Thoracic aorta (tissue), 2 donors: ENCODE results near the gene IFNL2. TPM values are rescaled to one million over a fixed set of nuclear protein-coding genes. Genes with fewer than 3 reads are reported as not detected.
"Not testable (repeated sequence)": the region's sequence is repeated elsewhere in the genome, so short reads cannot be mapped to it uniquely, and the experiment has no call there.

Source experiments
- ATAC-seq: fragments of 150-250 bp; one replicate; pipeline ENCODE4 v1.8.0; 2017; ENCODE audit warnings: low read depth; ENCODE audit not compliant: insufficient number of reproducible peaks, low FRiP score
- DNase-seq: peaks from one replicate; pipeline ENCODE4 v3.0.0-alpha.2; 2020; ENCODE audit warnings: low spot score
- H3K27ac ChIP-seq, 2 donors: fragments of 200-600 bp; sonication (generic); 1 replicate in 1 of 2; 2 replicates in 1 of 2; pipeline ENCODE4 v1.5.1; 2016; ENCODE audit warnings: mild to moderate bottlenecking in 2 of 2, moderate library complexity in 2 of 2
- H3K27me3 ChIP-seq: fragments of 200-600 bp; sonication (generic); replicated peaks from 2 replicates; pipeline ENCODE4 v1.6.0; 2016; ENCODE audit warnings: mild to moderate bottlenecking; ENCODE audit not compliant: insufficient read depth
- H3K36me3 ChIP-seq: fragments of 200-600 bp; sonication (generic); one replicate; pipeline ENCODE4 v1.5.1; 2016
- H3K4me1 ChIP-seq, 2 donors: fragments of 200-600 bp; sonication (generic); 1 replicate in 1 of 2; 2 replicates in 1 of 2; pipeline versions ENCODE4 v1.5.1 to v1.6.0; 2016; ENCODE audit warnings: low read depth in 2 of 2, mild to moderate bottlenecking in 1 of 2; ENCODE audit not compliant: control insufficient read depth in 1 of 2
- H3K4me3 ChIP-seq: fragments of 200-600 bp; sonication (generic); 2 replicates; pipeline ENCODE4 v1.5.1; 2016; ENCODE audit warnings: mild to moderate bottlenecking
- H3K9me3 ChIP-seq: fragments of 200-600 bp; sonication (generic); 2 replicates; pipeline ENCODE4 v1.5.1; 2016
- total RNA-seq, 2 donors: library from RNA; depleted of rRNA; stranded (reverse); fragments of >200 nt; gene quantifications; one replicate each; pipeline versions ENCODE4 v1.1.0 to v1.2.3, GENCODE V29; 2016
- TF ChIP-seq, protein P1 (sequence below): fragments of 200-600 bp; sonication (generic); IDR thresholded peaks from one replicate; pipeline ENCODE4 v1.5.1; 2019; ENCODE audit warnings: antibody characterized with exemption

The IFNL2 gene
- total RNA-seq, 2 donors from 2014 or later, result not detected

DNA sequence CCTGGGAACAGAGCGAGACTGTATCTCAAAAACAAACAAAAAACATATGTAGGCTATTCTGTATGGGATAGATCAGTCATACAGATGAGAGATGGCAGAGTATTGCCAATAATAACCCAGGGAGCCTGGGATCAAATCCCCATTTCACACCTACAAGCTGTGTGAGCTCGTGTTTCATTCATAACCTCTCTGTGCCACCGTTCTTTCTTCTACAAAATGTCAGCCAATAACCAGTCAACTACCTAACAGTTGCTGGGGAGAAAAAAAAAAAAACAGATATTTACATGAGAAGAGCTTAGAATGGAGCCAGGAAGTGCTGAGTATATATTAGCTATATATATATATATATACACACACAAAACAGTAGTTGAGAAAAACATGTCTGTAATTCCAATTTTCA, 6.5 kb upstream of the IFNL2 start:
- no peaks in the 10 kb centered on the region for H3K9me3 ChIP-seq
- H3K4me3 ChIP-seq, result no peak overlapping the region
- H3K27ac ChIP-seq, result no peak overlapping the region
- H3K4me1 ChIP-seq, result no peaks in the 10 kb centered on the region
- no peaks in the 10 kb centered on the region for H3K36me3 ChIP-seq
- no peaks in the 10 kb centered on the region for H3K27me3 ChIP-seq
- no peak for ATAC-seq
- no peak for DNase-seq
- TF ChIP-seq, protein P1, sequence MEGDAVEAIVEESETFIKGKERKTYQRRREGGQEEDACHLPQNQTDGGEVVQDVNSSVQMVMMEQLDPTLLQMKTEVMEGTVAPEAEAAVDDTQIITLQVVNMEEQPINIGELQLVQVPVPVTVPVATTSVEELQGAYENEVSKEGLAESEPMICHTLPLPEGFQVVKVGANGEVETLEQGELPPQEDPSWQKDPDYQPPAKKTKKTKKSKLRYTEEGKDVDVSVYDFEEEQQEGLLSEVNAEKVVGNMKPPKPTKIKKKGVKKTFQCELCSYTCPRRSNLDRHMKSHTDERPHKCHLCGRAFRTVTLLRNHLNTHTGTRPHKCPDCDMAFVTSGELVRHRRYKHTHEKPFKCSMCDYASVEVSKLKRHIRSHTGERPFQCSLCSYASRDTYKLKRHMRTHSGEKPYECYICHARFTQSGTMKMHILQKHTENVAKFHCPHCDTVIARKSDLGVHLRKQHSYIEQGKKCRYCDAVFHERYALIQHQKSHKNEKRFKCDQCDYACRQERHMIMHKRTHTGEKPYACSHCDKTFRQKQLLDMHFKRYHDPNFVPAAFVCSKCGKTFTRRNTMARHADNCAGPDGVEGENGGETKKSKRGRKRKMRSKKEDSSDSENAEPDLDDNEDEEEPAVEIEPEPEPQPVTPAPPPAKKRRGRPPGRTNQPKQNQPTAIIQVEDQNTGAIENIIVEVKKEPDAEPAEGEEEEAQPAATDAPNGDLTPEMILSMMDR, result no peak

DNA sequence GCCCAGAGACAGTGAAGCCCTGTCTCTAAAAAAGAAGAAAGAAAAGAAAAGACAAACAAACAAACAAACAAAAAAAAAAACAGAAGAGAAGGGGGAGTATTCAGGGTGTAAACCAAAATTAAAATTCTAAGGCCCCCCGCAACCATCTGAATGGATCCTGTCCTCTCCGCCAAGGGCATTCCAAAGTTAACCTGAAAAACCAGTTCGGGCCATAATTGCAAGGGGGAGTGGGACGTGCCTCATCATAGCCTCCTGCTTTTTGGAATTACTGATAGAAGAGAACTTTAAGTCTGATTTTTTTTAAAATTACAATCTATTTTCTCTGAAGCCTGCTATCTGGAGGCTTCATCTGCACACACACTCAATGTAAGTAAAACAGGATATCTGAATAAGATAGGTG, 5.7 kb upstream of the IFNL2 start:
- H3K4me3 ChIP-seq, result no peak overlapping the region
- TF ChIP-seq, protein P1, result no peak
- no peaks in the 10 kb centered on the region for H3K9me3 ChIP-seq
- ATAC-seq, result no peak
- no peaks in the 10 kb centered on the region for H3K36me3 ChIP-seq
- no peak for DNase-seq
- H3K4me1 ChIP-seq, result no peaks in the 10 kb centered on the region
- H3K27me3 ChIP-seq, result no peaks in the 10 kb centered on the region
- H3K27ac ChIP-seq, result no peak overlapping the region

DNA sequence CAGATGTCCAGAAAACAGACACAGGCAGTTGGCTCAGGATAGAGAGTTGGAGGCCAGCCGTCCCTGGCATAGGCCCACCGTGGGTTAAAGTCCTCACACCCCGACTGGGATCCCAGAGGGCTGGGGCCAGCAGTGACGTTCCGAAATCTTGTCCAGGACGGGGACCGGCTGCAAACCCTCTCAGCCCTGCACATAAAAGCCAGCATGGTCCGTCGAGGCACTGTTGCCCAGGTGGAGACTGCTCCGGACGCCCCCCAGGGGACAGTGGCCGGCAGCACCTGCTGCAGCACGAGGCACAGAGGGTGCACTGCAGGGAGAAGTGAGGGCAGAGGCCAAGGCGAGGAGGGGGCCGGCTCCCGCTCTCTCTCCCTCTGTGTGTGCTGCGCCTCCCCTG, 4.3 kb upstream of the IFNL2 start:
- ATAC-seq (no peak), DNase-seq (no peak)
- Histone ChIP-seq H3K27me3 (no peaks in the 10 kb centered on the region), H3K27ac (no peak overlapping the region), H3K9me3 (no peaks in the 10 kb centered on the region), H3K4me1 (no peaks in the 10 kb centered on the region), H3K36me3 (no peaks in the 10 kb centered on the region), H3K4me3 (no peak overlapping the region)
- TF ChIP-seq, protein P1, result no peak

DNA sequence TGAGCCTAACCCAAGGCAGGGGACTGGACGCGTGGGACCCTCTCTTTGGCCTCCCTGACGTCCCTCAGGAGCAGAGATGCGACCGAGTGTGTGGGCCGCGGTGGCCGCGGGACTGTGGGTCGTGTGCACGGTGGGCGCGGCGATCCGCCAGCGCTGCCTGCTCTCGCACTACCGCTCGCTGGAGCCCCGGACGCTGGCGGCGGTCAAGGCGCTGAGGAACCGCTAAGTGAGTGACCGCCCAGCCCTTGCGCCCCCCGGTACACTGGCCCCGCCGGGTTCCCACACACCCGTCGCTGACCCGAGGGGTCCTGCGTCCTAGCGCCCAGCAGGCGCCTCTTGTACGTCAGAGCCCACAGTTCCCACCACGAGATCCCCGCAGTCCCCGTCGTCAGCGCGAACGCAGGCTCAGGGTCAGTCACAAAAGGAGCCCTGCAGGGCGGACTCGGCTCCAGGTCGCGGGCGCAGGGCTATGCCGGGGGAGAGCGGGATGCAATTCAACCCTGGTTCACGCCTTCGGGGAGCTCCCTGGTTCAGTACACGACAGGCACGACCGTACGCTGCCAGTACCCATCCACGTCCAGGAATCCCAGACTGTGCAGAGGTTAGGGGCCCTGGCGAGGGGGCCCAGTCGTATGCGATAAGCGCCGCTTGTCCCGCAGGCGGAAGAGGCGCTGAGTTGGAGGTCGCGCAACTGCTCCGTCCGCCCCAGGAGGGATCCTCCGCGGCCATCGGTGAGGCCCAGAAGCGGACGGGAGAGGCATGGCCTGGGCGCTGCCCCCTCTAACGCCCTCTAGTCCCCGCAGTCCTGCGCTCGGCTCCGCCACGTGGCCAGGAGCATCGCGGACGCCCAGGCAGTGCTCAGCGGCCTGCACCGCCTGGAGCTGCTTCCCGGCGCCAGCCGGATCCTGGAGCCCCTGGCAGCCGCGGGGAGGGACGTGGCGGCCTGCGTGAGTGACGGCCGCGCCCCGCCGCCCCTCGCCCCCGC, 3.6 kb upstream of the IFNL2 start:
- TF ChIP-seq, protein P1, result no peak
- DNase-seq (no peak), ATAC-seq (no peak)
- Histone ChIP-seq H3K4me3 (no peak overlapping the region), H3K9me3 (no peaks in the 10 kb centered on the region), H3K36me3 (no peaks in the 10 kb centered on the region), H3K27me3 (no peaks in the 10 kb centered on the region), H3K4me1 (no peaks in the 10 kb centered on the region), H3K27ac (no peak overlapping the region)

DNA sequence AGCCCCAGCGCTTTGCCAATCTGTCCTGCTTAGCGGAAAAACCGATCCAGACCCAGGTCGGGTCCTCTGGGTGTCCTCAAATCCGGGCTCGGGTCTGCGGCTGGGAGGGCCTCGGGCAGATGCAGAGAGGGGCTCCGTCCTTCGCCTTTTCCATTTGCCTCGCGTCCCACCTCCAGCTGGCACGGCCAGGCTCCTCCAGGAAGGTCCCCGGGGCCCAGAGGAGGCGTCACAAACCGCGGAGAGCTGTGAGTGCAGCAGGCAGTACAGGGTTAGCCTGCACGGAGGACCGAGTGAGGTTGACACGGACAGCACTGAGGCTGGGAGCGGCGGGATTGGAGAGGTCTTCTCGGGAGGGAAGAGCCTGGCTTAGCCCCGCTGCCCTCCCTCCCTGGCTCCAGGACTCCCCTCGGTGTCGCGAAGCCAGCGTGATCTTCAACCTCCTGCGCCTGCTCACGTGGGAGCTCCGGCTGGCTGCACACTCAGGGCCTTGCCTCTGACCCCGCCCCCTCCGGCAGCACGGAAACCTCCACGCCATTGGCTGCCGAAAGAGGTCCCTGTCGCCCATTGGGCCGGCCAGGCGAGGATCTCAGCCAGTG, 2.8 kb upstream of the IFNL2 start:
- no peak overlapping the region for H3K27ac ChIP-seq
- no peaks in the 10 kb centered on the region for H3K36me3 ChIP-seq
- TF ChIP-seq, protein P1, result no peak
- no peaks in the 10 kb centered on the region for H3K9me3 ChIP-seq
- H3K4me1 ChIP-seq, result no peaks in the 10 kb centered on the region
- ATAC-seq, result no peak
- DNase-seq, result no peak
- H3K27me3 ChIP-seq, result no peaks in the 10 kb centered on the region
- no peak overlapping the region for H3K4me3 ChIP-seq

DNA sequence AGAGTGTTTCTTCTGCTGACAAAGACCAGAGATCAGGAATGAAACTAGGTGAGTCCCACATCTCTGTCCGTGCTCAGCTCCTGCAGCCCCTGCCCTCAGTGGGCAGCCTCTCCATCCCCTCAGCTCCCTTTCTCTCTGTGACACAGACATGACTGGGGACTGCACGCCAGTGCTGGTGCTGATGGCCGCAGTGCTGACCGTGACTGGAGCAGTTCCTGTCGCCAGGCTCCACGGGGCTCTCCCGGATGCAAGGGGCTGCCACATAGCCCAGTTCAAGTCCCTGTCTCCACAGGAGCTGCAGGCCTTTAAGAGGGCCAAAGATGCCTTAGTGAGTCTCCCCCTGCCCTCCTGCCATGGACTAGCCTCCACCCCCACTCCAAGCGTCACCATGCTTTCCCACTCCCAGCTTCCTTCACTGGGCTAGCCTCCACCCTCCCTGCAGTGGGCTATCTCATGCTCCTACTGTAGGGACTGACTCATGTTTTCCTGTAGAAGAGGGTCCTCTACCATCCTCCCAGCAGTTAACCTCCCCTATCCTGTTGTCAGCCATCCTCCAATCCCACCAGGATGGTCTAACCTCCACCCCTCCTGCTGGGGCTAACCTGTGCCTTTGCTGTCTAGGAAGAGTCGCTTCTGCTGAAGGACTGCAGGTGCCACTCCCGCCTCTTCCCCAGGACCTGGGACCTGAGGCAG, 481 bp downstream of the IFNL2 start:
- H3K4me1 ChIP-seq, H3K4me3 ChIP-seq, H3K27ac ChIP-seq, H3K9me3 ChIP-seq, H3K27me3 ChIP-seq, ATAC-seq, H3K36me3 ChIP-seq, DNase-seq: not testable (repeated sequence)

DNA sequence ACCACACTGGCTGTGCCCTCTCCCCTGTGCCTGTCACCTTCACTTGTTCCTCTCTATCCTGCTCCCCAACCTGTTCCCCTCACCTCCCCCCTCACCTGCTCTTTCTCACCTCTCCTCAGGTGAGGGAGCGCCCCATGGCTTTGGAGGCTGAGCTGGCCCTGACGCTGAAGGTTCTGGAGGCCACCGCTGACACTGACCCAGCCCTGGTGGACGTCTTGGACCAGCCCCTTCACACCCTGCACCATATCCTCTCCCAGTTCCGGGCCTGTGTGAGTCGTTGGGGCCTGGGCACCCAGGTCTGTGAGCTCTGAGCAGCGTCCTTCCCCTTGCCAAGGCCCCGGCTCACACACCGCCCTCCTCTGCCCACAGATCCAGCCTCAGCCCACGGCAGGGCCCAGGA, 1.2 kb downstream of the IFNL2 start:
- not testable (repeated sequence) for ATAC-seq

More for the DNA sequence above, 1.2 kb downstream of the IFNL2 start:
- not testable (repeated sequence) for H3K4me3 ChIP-seq, H3K36me3 ChIP-seq, H3K9me3 ChIP-seq, H3K27ac ChIP-seq, H3K27me3 ChIP-seq, DNase-seq, H3K4me1 ChIP-seq
